GM12878 (cell line): ENCODE data around the gene MRPL38. TPM values are rescaled to one million over a fixed set of nuclear protein-coding genes. Genes with fewer than 3 reads are reported as not detected.

ENCODE experiments used
- ATAC-seq: fragments of 200-7000 bp; cut with Tn5 transposase; 3 replicates; pipeline ENCODE4 v1.9.1; 2020; ENCODE audit warnings: mild to moderate bottlenecking, moderate library complexity
- BruUV-seq: library from RNA; stranded (reverse); fragments of 400-500 nt; replicated peaks from 2 replicates; lab custom pipeline; 2021; lab: Mats Ljungman, UMichigan
- CTCF ChIA-PET: fragments of 300-600 bp; sonication (Branson Sonifier 250); formaldehyde crosslinking; extraction: SDS; loops from one replicate; lab custom pipeline; 2021; ENCODE audit warnings: inconsistent platforms; lab: Yijun Ruan, JAX
- POLR2A ChIA-PET: fragments of 350-600 bp; formaldehyde crosslinking; extraction: SDS; loops from one replicate; lab custom pipeline; 2021; ENCODE audit warnings: inconsistent platforms; lab: Charles Lee
- RAD21 ChIA-PET: fragments of 300-600 bp; sonication (Branson Sonifier 250); formaldehyde crosslinking; loops from one replicate; lab custom pipeline; 2023; ENCODE audit warnings: antibody characterized with exemption; ENCODE audit not compliant: unreplicated experiment; lab: Charles Lee
- SMC1A ChIA-PET: fragments of 300-600 bp; sonication (Branson Sonifier 250); formaldehyde crosslinking; loops from one replicate; lab custom pipeline; 2023; ENCODE audit not compliant: unreplicated experiment, uncharacterized antibody; lab: Charles Lee
- DNase-seq: peaks from one replicate; pipeline ENCODE4 v3.0.0-alpha.2; 2011; ENCODE audit warnings: low read depth, low spot score
- FAIRE-seq: peaks from 3 replicates; lab custom pipeline; 2011; peaks lifted over from hg19 to GRCh38; lab: Jason Lieb, UNC
- H2AFZ ChIP-seq: 2 replicates; pipeline ENCODE4 v1.6.0; 2011; ENCODE audit warnings: low read depth, low read length, control low read depth; ENCODE audit not compliant: control insufficient read depth
- H3K27ac ChIP-seq: 2 replicates; pipeline ENCODE4 v1.5.1; 2011; ENCODE audit warnings: control low read depth; ENCODE audit not compliant: control insufficient read depth, insufficient read depth
- H3K27me3 ChIP-seq, 2 experiments: replicated peaks in 1 of 2; 2 replicates each; pipeline versions ENCODE4 v1.6.0 to v1.6.1; 2011; ENCODE audit warnings: low read length in 1 of 2; ENCODE audit not compliant: control insufficient read depth in 2 of 2, insufficient read depth in 2 of 2
- H3K36me3 ChIP-seq, 2 experiments: 2 replicates each; pipeline ENCODE4 v1.5.1; 2011; ENCODE audit warnings: low read length in 1 of 2; ENCODE audit not compliant: control insufficient read depth in 2 of 2, insufficient read depth in 2 of 2
- H3K4me1 ChIP-seq: 2 replicates; pipeline ENCODE4 v1.6.1; 2011; ENCODE audit warnings: mild to moderate bottlenecking, low read length, moderate library complexity, mixed read lengths; ENCODE audit not compliant: control insufficient read depth, insufficient read depth
- H3K4me2 ChIP-seq: 2 replicates; pipeline ENCODE4 v1.6.0; 2011; ENCODE audit warnings: control low read depth; ENCODE audit not compliant: control insufficient read depth, insufficient read depth
- H3K4me3 ChIP-seq: fragments of 200-600 bp; sonication (generic); 2 replicates; pipeline ENCODE4 v1.5.1; 2016
- H3K79me2 ChIP-seq: 2 replicates; pipeline ENCODE4 v1.6.0; 2011; ENCODE audit warnings: low read length; ENCODE audit not compliant: control insufficient read depth, insufficient read depth
- H3K9ac ChIP-seq: 2 replicates; pipeline ENCODE4 v1.8.0; 2011; ENCODE audit warnings: low read length, control low read depth, mixed read lengths; ENCODE audit not compliant: control insufficient read depth, insufficient read depth
- H3K9me3 ChIP-seq: replicated peaks from 3 replicates; pipeline ENCODE4 v1.5.1; 2011; ENCODE audit warnings: mild to moderate bottlenecking, low read length; ENCODE audit not compliant: control insufficient read depth, insufficient read depth
- H4K20me1 ChIP-seq: 2 replicates; pipeline ENCODE4 v1.6.0; 2011; ENCODE audit not compliant: control insufficient read depth, insufficient read depth
- BACH1 ChIP-seq: fragments of 450-650 bp; IDR thresholded peaks from 2 replicates; pipeline ENCODE4 v1.6.1; 2017; ENCODE audit warnings: mild to moderate bottlenecking, borderline replicate concordance
- BHLHE40 ChIP-seq, 2 experiments: fragments of 450-650 bp in 1 of 2; IDR thresholded peaks; 2 replicates each; pipeline ENCODE4 v1.6.1; 2011 to 2017; ENCODE audit warnings: low read depth in 2 of 2, borderline replicate concordance in 1 of 2, improper control_type of control experiment in 1 of 2, low read length in 1 of 2, mild to moderate bottlenecking in 1 of 2
- CBX5 ChIP-seq: sonication (generic); IDR thresholded peaks from 2 replicates; pipeline ENCODE4 v1.6.1; 2016; ENCODE audit warnings: low read depth, moderate library complexity, mild to moderate bottlenecking, inconsistent platforms
- CEBPB ChIP-seq, 2 experiments: fragments of 150-350 bp in 1 of 2; IDR thresholded peaks; 2 replicates each; pipeline ENCODE4 v1.6.1; 2012 to 2014; ENCODE audit warnings: low read depth in 2 of 2, low read length in 2 of 2, borderline replicate concordance in 1 of 2, inconsistent platforms in 1 of 2
- CTCF ChIP-seq, 3 experiments: IDR thresholded peaks in 2 of 3; conservative IDR thresholded peaks in 1 of 3; 2 replicates each; pipeline ENCODE4 v1.5.1; 2011; ENCODE audit warnings: low read depth in 3 of 3, low read length in 3 of 3, mild to moderate bottlenecking in 3 of 3, control low read depth in 2 of 3, moderate library complexity in 2 of 3, inconsistent platforms in 1 of 3, mixed read lengths in 1 of 3; ENCODE audit not compliant: control insufficient read depth in 2 of 3, insufficient read depth in 1 of 3; ENCODE audit errors: extremely low read depth in 1 of 3
- E2F4 ChIP-seq: IDR thresholded peaks from 2 replicates; pipeline ENCODE4 v1.6.1; 2012; ENCODE audit warnings: low read depth, low read length, improper control_type of control experiment
- EED ChIP-seq: sonication (generic); IDR thresholded peaks from 2 replicates; pipeline ENCODE4 v1.6.1; 2016; ENCODE audit warnings: antibody characterized with exemption, low read depth
- FOXM1 ChIP-seq: IDR thresholded peaks from 2 replicates; pipeline ENCODE4 v1.6.1; 2012; ENCODE audit warnings: low read depth, mild to moderate bottlenecking, inconsistent platforms, low read length, moderate library complexity
- IKZF1 ChIP-seq: fragments of 450-650 bp; conservative IDR thresholded peaks from 2 replicates; pipeline ENCODE4 v1.6.1; 2017; ENCODE audit warnings: antibody characterized with exemption, mild to moderate bottlenecking
- IKZF2 ChIP-seq, 2 experiments: fragments of 450-650 bp; IDR thresholded peaks; 2 replicates each; pipeline ENCODE4 v1.6.1; 2017; ENCODE audit warnings: mild to moderate bottlenecking in 2 of 2, moderate library complexity in 2 of 2
- IRF3 ChIP-seq: fragments of 450-650 bp; IDR thresholded peaks from 2 replicates; pipeline ENCODE4 v1.6.1; 2014; ENCODE audit warnings: mild to moderate bottlenecking
- MEF2A ChIP-seq: IDR thresholded peaks from 2 replicates; pipeline ENCODE4 v1.6.1; 2011; ENCODE audit warnings: low read depth, mild to moderate bottlenecking, low read length, moderate library complexity; ENCODE audit not compliant: insufficient read depth
- NFYA ChIP-seq: IDR thresholded peaks from 2 replicates; pipeline ENCODE4 v1.6.1; 2011; ENCODE audit warnings: low read depth, mild to moderate bottlenecking, low read length, improper control_type of control experiment, borderline replicate concordance
- RELA ChIP-seq: fragments of 450-650 bp; IDR thresholded peaks from 2 replicates; pipeline ENCODE4 v1.8.0; 2014; ENCODE audit warnings: borderline replicate concordance; ENCODE audit not compliant: partially characterized antibody
- RELB ChIP-seq: fragments of 450-650 bp; IDR thresholded peaks from 2 replicates; pipeline ENCODE4 v1.6.1; 2017; ENCODE audit warnings: low read depth, mild to moderate bottlenecking, moderate library complexity
- STAT3 ChIP-seq: IDR thresholded peaks from 2 replicates; pipeline ENCODE4 v1.6.1; 2011; ENCODE audit warnings: low read depth, low read length, improper control_type of control experiment
- WGBS: methylation state at CpG from one replicate; pipeline ENCODE4 v1.1.6; 2016; ENCODE audit warnings: low lambda C conversion rate; ENCODE audit not compliant: insufficient replicate concordance, insufficient coverage; ENCODE audit errors: missing lambda C conversion rate; 5-methylcytosine and 5-hydroxymethylcytosine counted together
- in situ Hi-C: fragments of 300-500 bp; cut with MboI; formaldehyde crosslinking; loops from 9 replicates; pipeline ENCODE4 v1.14.3; 2018; ENCODE audit warnings: mixed read lengths
- intact Hi-C: fragments of 100-400 bp; cut with micrococcal nuclease; formaldehyde crosslinking; loops from one replicate; pipeline ENCODE4 v1.14.2; 2022; ENCODE audit not compliant: unreplicated experiment
- polyA plus RNA-seq, 11 experiments: library from polyadenylated mRNA; depleted of rRNA in 4 of 11; unstranded in 6 of 11; stranded (reverse) in 5 of 11; fragments of >200 nt; fragmentation: Nextera tagmentation in 4 of 11; fragmentation: Illumina TruSeq in 1 of 11; extraction: Ambion mirVana in 4 of 11; extraction: Trizol in 1 of 11; gene quantifications; 1 replicate in 1 of 11; 2 replicates in 10 of 11; pipeline versions ENCODE4 v1.2.1 to v1.2.3, GENCODE V29; 2011 to 2016; ENCODE audit warnings: inconsistent platforms in 2 of 11, missing spikeins in 2 of 11, low read depth in 1 of 11
- total RNA-seq, 4 experiments: library from RNA; depleted of rRNA in 3 of 4; stranded (reverse); fragments of >200 nt in 3 of 4; fragmentation: Illumina TruSeq in 1 of 4; extraction: Trizol in 1 of 4; gene quantifications; 2 replicates each; pipeline versions ENCODE4 v1.2.1 to v1.2.3, GENCODE V29; 2013 to 2021

MRPL38 gene
- total and polyA plus RNA-seq, 10 of the 15 experiments (the other 5 are each of a cell fraction or from before 2014, with no cell fraction given) = 6.6 to 205 (median 53.1) TPM

- Histone ChIP-seq H3K9ac (peak overlapping the region; percentile 24; the same call in 1 of the 2 replicates), H3K27me3 (peaks cover 2% of the 10 kb centered on the region in 2 experiments), H3K4me2 (peak overlapping the region; percentile 92), H2AFZ (peak overlapping the region; percentile 61), H3K9me3 (no peaks in the 10 kb centered on the region), H3K4me1 (peaks cover 25% of the 10 kb centered on the region), H3K79me2 (no peaks in the 10 kb centered on the region), H4K20me1 (no peaks in the 10 kb centered on the region), H3K27ac (no peak overlapping the region), H3K4me3 (peak overlapping the region; percentile 39; the same call in 1 of the 2 replicates), H3K36me3 (no peaks in the 10 kb centered on the region)
- ChIA-PET RAD21 (interaction anchor here (1.6 to 2.4 kb wide), 3 partner anchors 18 to 31 kb away, joined by 5 to 16 read pairs (median 11); partner anchors contain the start of gene WBP2), CTCF (interaction anchor here (0.6 to 7.9 kb wide), 15 partner anchors 10 to 603 kb away, joined by 3 to 81 read pairs (median 4); partner anchors contain the start of genes GALK1, TRIM65 and WBP2), SMC1A (interaction anchor here (0.5 to 1.9 kb wide), 5 partner anchors 18 to 278 kb away, joined by 3 to 8 read pairs (median 3); partner anchors contain the start of genes GALK1 and WBP2), POLR2A (interaction anchor here (0.6 to 3.7 kb wide), 7 partner anchors 12 to 112 kb away, joined by 3 to 27 read pairs (median 3); partner anchors contain the start of gene GALK1)
- DNase-seq (no peak), FAIRE-seq (no peak), ATAC-seq (peak; percentile 59)
- BruUV-seq = no TSS peak
- WGBS = 5% methylated on average over 29 of the region's 41 CpGs
- intact Hi-C loops (no loop called here), in situ Hi-C loops (no loop called here)
- TF ChIP-seq BHLHE40 (IDR thresholded peaks at IDR 0.05; ENCODE audit: borderline replicate concordance in 1 of 2, low read depth in 2 of 2, low read length in 1 of 2) (peak in 1 of 2 experiments; percentile 4; a peak in 1 of 4 replicates), EED (peak; percentile 41; the same call in 1 of the 2 replicates), CEBPB (IDR thresholded peaks at IDR 0.05; ENCODE audit: borderline replicate concordance in 1 of 2, low read depth in 2 of 2, low read length in 2 of 2) (no peak), RELA (no peak), BACH1 (0 out of 2 replicates have a peak, but pooled peaks have one; percentile 25), IRF3 (no peak), CTCF (IDR thresholded peaks at IDR 0.05 in 2 of 3, conservative IDR thresholded peaks at IDR 0.05 in 1 of 3; ENCODE audit: control insufficient read depth in 2 of 3, extremely low read depth in 1 of 3, insufficient read depth in 1 of 3, low read depth in 3 of 3, low read length in 3 of 3) (peak in 1 of 3 experiments; percentile 40; a peak in 1 of 6 replicates), STAT3 (no peak), MEF2A (no peak), IKZF1 (peak; percentile 76), IKZF2 (IDR thresholded peaks at IDR 0.05) (peak; percentile 40 to 54), NFYA (no peak), CBX5 (no peak), RELB (peak; percentile 63; the same call in 1 of the 2 replicates), E2F4 (no peak), FOXM1 (no peak)
Observed at GRCh38 chr17:75876938-75877751, 27.5 kb downstream of the MRPL38 start.
